ENCODE data around the gene OR5B3. TPM values are rescaled to one million over a fixed set of nuclear protein-coding genes. Genes with fewer than 3 reads are reported as not detected.

The OR5B3 gene
- total and polyA plus RNA-seq, 2 of the 13 experiments (the other 11 are each of a cell fraction or from before 2014, with no cell fraction given) = not detected

DNA sequence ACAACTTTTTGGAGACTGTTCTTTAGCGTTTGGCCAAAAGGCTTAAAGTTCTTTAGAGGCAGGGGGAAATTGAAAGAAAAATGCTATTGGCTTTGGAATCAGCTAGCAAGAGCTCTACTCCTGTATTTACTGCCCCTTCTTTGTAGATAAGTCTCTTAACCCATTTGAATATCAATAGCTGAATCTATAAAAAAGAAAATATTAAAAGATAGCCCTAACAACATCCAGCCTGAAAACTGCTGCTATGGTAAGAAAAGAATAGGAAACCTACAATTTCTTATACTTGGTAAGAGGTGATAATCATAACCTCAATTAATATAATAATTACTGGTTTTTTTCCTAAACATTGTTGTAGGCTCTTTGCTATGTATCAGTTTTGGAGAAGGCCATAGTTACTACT, 35.5 kb upstream of the OR5B3 start, which contains the start of gene OR5B12 (continued):
- TF ChIP-seq NFE2 (CRISPR knock-in tag; IDR thresholded peaks at IDR 0.05) (no peak), BORCS8-MEF2B (CRISPR knock-in tag; IDR thresholded peaks at IDR 0.05) (no peak), ZNF484 (CRISPR knock-in tag; IDR thresholded peaks at IDR 0.05; ENCODE audit: borderline replicate concordance, low read depth) (no peak), SALL1 (CRISPR knock-in tag; IDR thresholded peaks at IDR 0.05) (no peak), NFE2L1 (CRISPR knock-in tag; IDR thresholded peaks at IDR 0.05; ENCODE audit: borderline replicate concordance) (no peak), GABPA (IDR thresholded peaks at IDR 0.05; ENCODE audit: low read depth, low read length) (no peak), GABPA (CRISPR knock-in tag; IDR thresholded peaks at IDR 0.05; ENCODE audit: low read depth) (no peak), ZNF18 (CRISPR knock-in tag; IDR thresholded peaks at IDR 0.05; ENCODE audit: insufficient replicate concordance) (no peak), SIX4 (CRISPR knock-in tag; IDR thresholded peaks at IDR 0.05) (no peak)
- TF ChIP-seq, protein P1, sequence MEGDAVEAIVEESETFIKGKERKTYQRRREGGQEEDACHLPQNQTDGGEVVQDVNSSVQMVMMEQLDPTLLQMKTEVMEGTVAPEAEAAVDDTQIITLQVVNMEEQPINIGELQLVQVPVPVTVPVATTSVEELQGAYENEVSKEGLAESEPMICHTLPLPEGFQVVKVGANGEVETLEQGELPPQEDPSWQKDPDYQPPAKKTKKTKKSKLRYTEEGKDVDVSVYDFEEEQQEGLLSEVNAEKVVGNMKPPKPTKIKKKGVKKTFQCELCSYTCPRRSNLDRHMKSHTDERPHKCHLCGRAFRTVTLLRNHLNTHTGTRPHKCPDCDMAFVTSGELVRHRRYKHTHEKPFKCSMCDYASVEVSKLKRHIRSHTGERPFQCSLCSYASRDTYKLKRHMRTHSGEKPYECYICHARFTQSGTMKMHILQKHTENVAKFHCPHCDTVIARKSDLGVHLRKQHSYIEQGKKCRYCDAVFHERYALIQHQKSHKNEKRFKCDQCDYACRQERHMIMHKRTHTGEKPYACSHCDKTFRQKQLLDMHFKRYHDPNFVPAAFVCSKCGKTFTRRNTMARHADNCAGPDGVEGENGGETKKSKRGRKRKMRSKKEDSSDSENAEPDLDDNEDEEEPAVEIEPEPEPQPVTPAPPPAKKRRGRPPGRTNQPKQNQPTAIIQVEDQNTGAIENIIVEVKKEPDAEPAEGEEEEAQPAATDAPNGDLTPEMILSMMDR (CRISPR knock-in tag; IDR thresholded peaks at IDR 0.05) = no peak

GRCh38 chr11:58438486-58438885, 31.8 kb upstream of the OR5B3 start:
- no peak for DNase-seq (ENCODE audit: low spot score)
- intact Hi-C loops (cut with micrococcal nuclease; ENCODE audit: unreplicated experiment) = no loop called here
- no peak overlapping the region for H2AFZ ChIP-seq (ENCODE audit: low read length)
- H3K36me3 ChIP-seq (replicated peaks in 1 of 2; ENCODE audit: control insufficient read depth in 1 of 2, insufficient read depth in 2 of 2, low read length in 2 of 2) = no peaks in the 10 kb centered on the region
- ChIA-PET POLR2A (no interaction called here), CTCF (ENCODE audit: low intra/inter-chr PET ratio, low total read pairs) (no interaction called here)
- FAIRE-seq = no peak
- H3K9ac ChIP-seq (ENCODE audit: insufficient read depth, low read depth, low read length) = no peak overlapping the region
- no peak for ATAC-seq
- H3K27ac ChIP-seq (ENCODE audit: extremely low read length, insufficient read depth, low read length) = no peak overlapping the region
- no TSS peak for BruUV-seq (replicated peaks)
- H3K79me2 ChIP-seq (ENCODE audit: insufficient read depth, low read length) = no peaks in the 10 kb centered on the region
- H3K9me3 ChIP-seq (ENCODE audit: low read length) = no peaks in the 10 kb centered on the region
- H3K4me1 ChIP-seq (ENCODE audit: insufficient read depth, low read length) = no peaks in the 10 kb centered on the region
- in situ Hi-C loops (cut with HindIII; ENCODE audit: extremely low pct_ligation_motif_present, low pct_unique_long_range_greater_than_20kb) = no loop called here
- no peak overlapping the region for H3K4me2 ChIP-seq (ENCODE audit: low read depth, low read length)
- WGBS (ENCODE audit: low lambda C conversion rate) = 6% methylated on average over 4 of the region's 4 CpGs
- no peaks in the 10 kb centered on the region for H4K20me1 ChIP-seq (ENCODE audit: insufficient read depth, low read length)
- no peaks in the 10 kb centered on the region for H3K27me3 ChIP-seq (ENCODE audit: control insufficient read depth in 1 of 2, insufficient read depth in 2 of 2, low read length in 2 of 2)
- H3K4me3 ChIP-seq (replicated peaks in 1 of 3; ENCODE audit: insufficient read depth in 1 of 3, low read depth in 2 of 3, low read length in 3 of 3) = no peak overlapping the region
- TF ChIP-seq AKNA (CRISPR knock-in tag; IDR thresholded peaks at IDR 0.05; ENCODE audit: borderline replicate concordance) = no peak
- TF ChIP-seq CBX2 (IDR thresholded peaks at IDR 0.05; ENCODE audit: low read depth, low read length) = no peak
- TF ChIP-seq CBX2 (CRISPR knock-in tag; IDR thresholded peaks at IDR 0.05; ENCODE audit: low read depth) = no peak
- no peak for TF ChIP-seq ZNF12 (CRISPR knock-in tag; IDR thresholded peaks at IDR 0.05)
- TF ChIP-seq SIN3B (IDR thresholded peaks at IDR 0.05; ENCODE audit: low read length) = no peak
- TF ChIP-seq ZSCAN29 (CRISPR knock-in tag; conservative IDR thresholded peaks at IDR 0.05) = no peak
- TF ChIP-seq ZNF75D (CRISPR knock-in tag; IDR thresholded peaks at IDR 0.05; ENCODE audit: borderline replicate concordance) = no peak
- no peak for TF ChIP-seq ZNF274 (CRISPR knock-in tag; IDR thresholded peaks at IDR 0.05)

Data from HepG2 (cell line).